Suprapubic skin (tissue), 4 donors: Measurements from ENCODE around the gene CAMK1D. TPM values are rescaled to one million over a fixed set of nuclear protein-coding genes. Genes with fewer than 3 reads are reported as not detected.
A peak's percentile ranks its signal among the peaks of the same experiment; 100 is the strongest.

Source experiments
- DNase-seq, 2 donors: peaks; one replicate each; pipeline ENCODE4 v3.0.0-alpha.2; 2019; ENCODE audit warnings: low spot score in 2 of 2
- H3K27ac ChIP-seq: fragments of 200-600 bp; sonication (generic); one replicate; pipeline ENCODE4 v1.5.1; 2019
- H3K27me3 ChIP-seq: fragments of 200-600 bp; sonication (generic); one replicate; pipeline ENCODE4 v1.5.1; 2019
- H3K36me3 ChIP-seq: fragments of 200-600 bp; sonication (generic); one replicate; pipeline ENCODE4 v1.5.1; 2019
- H3K4me1 ChIP-seq: fragments of 200-600 bp; sonication (generic); one replicate; pipeline ENCODE4 v1.5.1; 2019
- H3K4me3 ChIP-seq: fragments of 200-600 bp; sonication (generic); one replicate; pipeline ENCODE4 v1.5.1; 2019; ENCODE audit warnings: mild to moderate bottlenecking
- H3K9me3 ChIP-seq: fragments of 200-600 bp; sonication (generic); one replicate; pipeline ENCODE4 v1.5.1; 2019
- EP300 ChIP-seq: sonication (generic); formaldehyde crosslinking; IDR thresholded peaks from one replicate; pipeline ENCODE4 v1.6.1; 2017; ENCODE audit warnings: antibody characterized with exemption
- POLR2A ChIP-seq, 2 donors: fragments of 450-650 bp; IDR thresholded peaks; one replicate each; pipeline ENCODE4 v1.6.1; 2017; ENCODE audit warnings: antibody characterized with exemption in 2 of 2, mild to moderate bottlenecking in 2 of 2, moderate library complexity in 2 of 2
- POLR2AphosphoS5 ChIP-seq, 3 donors: sonication (generic); formaldehyde crosslinking; IDR thresholded peaks; one replicate each; pipeline ENCODE4 v1.6.1; 2017; ENCODE audit warnings: antibody characterized with exemption in 3 of 3
- WGBS: methylation state at CpG from one replicate; pipeline ENCODE4 v1.1.5; 2018; 5-methylcytosine and 5-hydroxymethylcytosine counted together
- total RNA-seq, 4 donors: library from RNA; depleted of rRNA; stranded (reverse); fragments of >200 nt; gene quantifications; one replicate each; pipeline ENCODE4 v1.1.0, GENCODE V29; 2016
- TF ChIP-seq, protein P1 (sequence below), 2 donors: fragments of 200-600 bp in 1 of 2; fragments of 450-650 bp in 1 of 2; sonication (generic) in 1 of 2; IDR thresholded peaks; one replicate each; pipeline ENCODE4 v1.5.1; 2016 to 2019; ENCODE audit warnings: antibody characterized with exemption in 2 of 2, mild to moderate bottlenecking in 1 of 2, moderate library complexity in 1 of 2

The CAMK1D gene
- total RNA-seq, 4 donors from 2014 or later, result 26.4 to 31.3 (median 30.2) TPM

DNA sequence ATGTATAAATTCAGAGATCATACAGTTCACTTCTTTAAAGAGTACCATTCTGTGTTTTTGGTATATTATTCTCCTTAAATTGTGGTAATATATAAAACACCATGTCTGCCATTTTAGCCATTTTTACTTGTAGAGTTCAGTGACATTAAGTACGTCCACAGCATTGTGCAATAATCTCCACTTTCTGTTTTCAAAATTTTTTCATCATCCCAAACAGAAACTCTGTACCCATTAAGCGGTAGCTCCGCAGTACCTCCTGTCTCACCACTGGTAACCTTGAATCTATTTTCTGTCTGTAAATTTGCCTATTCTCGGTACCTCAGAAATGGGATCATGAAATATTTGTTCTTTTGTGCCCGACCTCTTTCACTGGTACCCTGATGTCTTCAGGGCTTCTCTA lies 60.3 kb downstream of the CAMK1D start:
- 98% methylated on average over 5 of the region's 5 CpGs for WGBS
- no peak for DNase-seq
- Histone ChIP-seq H3K27me3 (no peaks in the 10 kb centered on the region), H3K4me3 (no peak overlapping the region), H3K4me1 (no peaks in the 10 kb centered on the region), H3K27ac (no peak overlapping the region), H3K9me3 (no peaks in the 10 kb centered on the region), H3K36me3 (no peaks in the 10 kb centered on the region)
- no peak for TF ChIP-seq POLR2AphosphoS5 (IDR thresholded peaks at IDR 0.05)
- TF ChIP-seq, protein P1, sequence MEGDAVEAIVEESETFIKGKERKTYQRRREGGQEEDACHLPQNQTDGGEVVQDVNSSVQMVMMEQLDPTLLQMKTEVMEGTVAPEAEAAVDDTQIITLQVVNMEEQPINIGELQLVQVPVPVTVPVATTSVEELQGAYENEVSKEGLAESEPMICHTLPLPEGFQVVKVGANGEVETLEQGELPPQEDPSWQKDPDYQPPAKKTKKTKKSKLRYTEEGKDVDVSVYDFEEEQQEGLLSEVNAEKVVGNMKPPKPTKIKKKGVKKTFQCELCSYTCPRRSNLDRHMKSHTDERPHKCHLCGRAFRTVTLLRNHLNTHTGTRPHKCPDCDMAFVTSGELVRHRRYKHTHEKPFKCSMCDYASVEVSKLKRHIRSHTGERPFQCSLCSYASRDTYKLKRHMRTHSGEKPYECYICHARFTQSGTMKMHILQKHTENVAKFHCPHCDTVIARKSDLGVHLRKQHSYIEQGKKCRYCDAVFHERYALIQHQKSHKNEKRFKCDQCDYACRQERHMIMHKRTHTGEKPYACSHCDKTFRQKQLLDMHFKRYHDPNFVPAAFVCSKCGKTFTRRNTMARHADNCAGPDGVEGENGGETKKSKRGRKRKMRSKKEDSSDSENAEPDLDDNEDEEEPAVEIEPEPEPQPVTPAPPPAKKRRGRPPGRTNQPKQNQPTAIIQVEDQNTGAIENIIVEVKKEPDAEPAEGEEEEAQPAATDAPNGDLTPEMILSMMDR (IDR thresholded peaks at IDR 0.05), result no peak
- TF ChIP-seq POLR2A (IDR thresholded peaks at IDR 0.05), result no peak
- TF ChIP-seq EP300, result no peak

DNA sequence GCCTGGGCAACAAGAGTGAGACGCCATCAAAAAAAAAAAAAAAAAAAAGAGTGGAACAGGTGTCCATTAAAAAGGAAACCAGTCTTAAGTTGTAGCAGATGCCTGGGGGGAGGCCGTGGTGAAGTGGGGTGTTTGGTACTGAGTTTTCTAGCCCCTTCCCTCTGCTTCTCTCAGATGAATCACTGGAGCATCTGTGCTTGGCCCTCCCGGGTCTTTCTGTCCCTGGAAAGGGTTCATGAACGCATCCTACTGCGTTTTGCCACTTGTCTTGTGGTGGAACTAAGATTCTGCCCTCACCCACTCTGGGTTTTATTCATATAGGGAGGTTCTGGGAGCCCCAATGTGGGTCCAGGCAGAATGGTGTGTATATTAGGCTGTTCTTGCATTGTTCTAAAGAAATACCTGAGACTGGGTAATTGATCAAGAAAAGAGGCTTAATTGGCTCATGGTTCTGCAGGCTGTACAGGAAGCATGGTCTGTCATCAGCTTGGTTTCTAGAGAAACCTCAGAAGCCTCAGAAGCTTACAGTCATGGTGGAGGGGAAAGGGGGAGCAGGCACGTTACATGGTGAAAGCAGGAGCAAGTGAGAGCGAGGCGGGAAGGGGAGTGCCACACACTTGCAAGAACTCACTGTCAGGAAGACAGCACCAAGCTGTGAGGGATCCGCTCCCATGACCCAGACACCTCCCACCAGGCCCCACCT lies 63.5 kb downstream of the CAMK1D start:
- 88% methylated on average over 9 of the region's 9 CpGs for WGBS
- H3K27me3 ChIP-seq, result no peaks in the 10 kb centered on the region
- H3K4me3 ChIP-seq, result no peak overlapping the region
- H3K9me3 ChIP-seq, result no peaks in the 10 kb centered on the region
- H3K36me3 ChIP-seq, result no peaks in the 10 kb centered on the region
- H3K27ac ChIP-seq, result no peak overlapping the region
- no peak for TF ChIP-seq EP300
- TF ChIP-seq POLR2AphosphoS5 (IDR thresholded peaks at IDR 0.05), result no peak
- TF ChIP-seq, protein P1 (IDR thresholded peaks at IDR 0.05), result no peak
- no peak for DNase-seq
- H3K4me1 ChIP-seq, result peaks cover 14% of the 10 kb centered on the region

DNA sequence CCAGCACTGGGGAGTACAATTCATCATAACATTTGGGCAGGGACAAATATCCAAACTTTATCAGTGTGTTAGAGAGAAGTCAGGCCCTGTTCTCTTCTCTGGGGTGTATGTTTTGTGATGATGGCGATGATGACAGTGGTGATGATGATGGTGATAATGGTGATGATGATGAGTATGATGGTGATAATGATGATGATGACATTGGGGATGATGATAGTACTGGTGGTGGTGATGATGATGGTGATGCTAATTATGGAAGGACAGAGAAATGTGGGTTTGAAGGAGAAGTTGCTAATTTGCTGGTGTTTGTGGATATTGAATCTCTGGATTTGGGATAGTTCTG lies 64.0 kb downstream of the CAMK1D start:
- Histone ChIP-seq H3K36me3 (no peaks in the 10 kb centered on the region), H3K4me3 (no peak overlapping the region), H3K9me3 (no peaks in the 10 kb centered on the region), H3K27me3 (no peaks in the 10 kb centered on the region), H3K27ac (no peak overlapping the region), H3K4me1 (peaks cover 14% of the 10 kb centered on the region)
- DNase-seq, result no peak
- no peak for TF ChIP-seq POLR2AphosphoS5 (IDR thresholded peaks at IDR 0.05)
- no peak for TF ChIP-seq POLR2A (IDR thresholded peaks at IDR 0.05)
- TF ChIP-seq, protein P1 (IDR thresholded peaks at IDR 0.05), result no peak
- TF ChIP-seq EP300, result no peak
- WGBS, result 80% methylated on average over 1 of the region's 1 CpG

DNA sequence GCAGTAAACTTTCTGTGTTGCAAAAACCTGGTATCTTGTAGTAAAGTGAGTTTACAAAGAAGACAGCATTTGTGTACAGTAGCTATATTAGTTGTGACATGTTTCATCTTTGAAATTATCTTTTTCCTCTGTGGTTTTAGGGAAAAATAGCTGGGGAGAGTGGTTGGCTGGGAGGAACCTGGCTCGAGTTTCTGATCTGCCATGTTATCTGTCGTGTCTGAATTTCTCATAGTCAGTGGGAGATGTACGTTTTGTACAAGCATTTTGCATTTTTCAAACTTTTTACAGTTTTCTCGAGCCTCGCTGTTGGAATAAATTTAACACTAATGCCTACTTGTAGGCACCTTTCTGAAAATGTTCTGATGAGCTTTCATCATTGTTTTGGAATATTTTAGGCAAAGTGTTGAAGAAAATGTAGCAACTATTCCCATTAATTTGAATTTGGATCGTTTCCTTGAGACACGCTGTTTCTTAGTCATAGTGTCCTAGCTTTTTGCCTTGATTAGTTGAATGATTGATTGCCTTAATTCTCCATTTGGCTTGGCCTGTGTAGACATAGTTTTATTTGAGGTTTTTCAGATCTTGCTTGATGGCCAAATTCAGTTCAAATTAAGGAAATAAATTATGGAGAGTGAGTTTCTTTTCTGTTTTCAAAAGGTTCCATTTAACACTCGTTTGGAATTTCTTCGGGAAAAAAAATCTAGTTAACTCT lies 65.1 kb downstream of the CAMK1D start:
- Histone ChIP-seq H3K4me3 (no peak overlapping the region), H3K36me3 (no peaks in the 10 kb centered on the region), H3K27me3 (no peaks in the 10 kb centered on the region), H3K27ac (peak overlapping the region; percentile 2), H3K4me1 (peaks cover 22% of the 10 kb centered on the region), H3K9me3 (no peaks in the 10 kb centered on the region)
- WGBS, result 37% methylated on average over 9 of the region's 9 CpGs
- TF ChIP-seq, protein P1 (IDR thresholded peaks at IDR 0.05), result no peak
- no peak for TF ChIP-seq POLR2AphosphoS5 (IDR thresholded peaks at IDR 0.05)
- no peak for TF ChIP-seq EP300
- no peak for TF ChIP-seq POLR2A (IDR thresholded peaks at IDR 0.05)
- DNase-seq, result no peak

DNA sequence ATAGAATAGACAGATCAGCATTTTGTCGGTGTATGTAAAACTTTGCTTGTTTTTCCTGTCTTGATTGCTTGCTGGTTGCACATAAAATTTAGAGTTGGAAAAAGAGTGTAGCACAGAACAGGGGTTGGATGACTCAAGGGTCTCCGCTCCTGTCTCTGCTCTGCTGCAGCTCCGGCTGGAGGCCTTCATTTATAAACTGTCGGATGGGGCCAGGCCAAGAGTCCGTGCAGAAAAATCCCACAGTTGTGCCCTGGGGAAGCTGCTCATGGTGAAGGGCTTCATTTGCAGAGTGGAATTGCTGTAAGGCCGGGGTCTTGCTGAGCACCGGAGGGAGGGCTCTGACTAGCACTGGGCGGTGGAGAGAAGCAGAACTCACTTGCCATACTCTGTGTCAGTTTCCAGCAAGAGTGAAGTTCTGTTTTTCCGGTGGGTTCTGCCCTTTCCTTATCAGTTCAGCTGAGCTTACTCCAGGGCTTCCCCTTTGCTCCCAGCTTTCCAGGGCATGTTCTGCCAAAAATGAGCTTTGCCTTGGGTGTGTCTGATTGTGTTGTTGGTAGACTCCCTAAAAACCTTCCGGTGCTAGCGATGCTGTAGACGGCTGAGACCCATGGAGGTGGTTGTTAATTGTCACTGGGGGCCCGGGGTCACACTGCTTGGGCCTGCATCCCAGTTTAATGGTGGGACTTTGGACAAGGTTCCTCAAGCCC lies 67.2 kb downstream of the CAMK1D start:
- no peak for DNase-seq
- TF ChIP-seq, protein P1 (IDR thresholded peaks at IDR 0.05), result no peak
- TF ChIP-seq EP300 (no peak), POLR2A (IDR thresholded peaks at IDR 0.05) (no peak), POLR2AphosphoS5 (IDR thresholded peaks at IDR 0.05) (no peak)
- Histone ChIP-seq H3K4me3 (no peak overlapping the region), H3K27me3 (no peaks in the 10 kb centered on the region), H3K9me3 (no peaks in the 10 kb centered on the region), H3K27ac (no peak overlapping the region), H3K4me1 (peaks cover 33% of the 10 kb centered on the region), H3K36me3 (no peaks in the 10 kb centered on the region)
- WGBS, result 58% methylated on average over 13 of the region's 13 CpGs
